MCF 10A (cell line): ENCODE results near the gene ZNRF3. TPM values are rescaled to one million over a fixed set of nuclear protein-coding genes. Genes with fewer than 3 reads are reported as not detected.

ENCODE experiments used
- BruUV-seq: library from RNA; stranded (reverse); fragments of 400-500 nt; replicated peaks from 2 replicates; lab custom pipeline; 2021; lab: Mats Ljungman, UMichigan
- CTCF ChIA-PET: fragments of 300-600 bp; sonication (Branson Sonifier 250); formaldehyde crosslinking; extraction: SDS; loops from one replicate; lab custom pipeline; 2021; ENCODE audit warnings: antibody characterized with exemption, inconsistent platforms; lab: Yijun Ruan, JAX
- POLR2A ChIA-PET: fragments of 300-600, 350-650 bp; sonication (Branson Sonifier 250); formaldehyde crosslinking; extraction: SDS; loops from one replicate; lab custom pipeline; 2020; ENCODE audit warnings: antibody characterized with exemption, inconsistent platforms; lab: Yijun Ruan, JAX
- DNase-seq: peaks from one replicate; pipeline ENCODE4 v3.0.0-alpha.2; 2018; ENCODE audit not compliant: unreplicated experiment
- H3K27ac Mint-ChIP-seq: one replicate; pipeline ENCODE4 v1.8.0; 2022; ENCODE audit warnings: mild to moderate bottlenecking, low read depth, mixed read lengths; ENCODE audit not compliant: unreplicated experiment
- H3K27me3 Mint-ChIP-seq: one replicate; pipeline ENCODE4 v1.8.0; 2022; ENCODE audit warnings: mixed read lengths; ENCODE audit not compliant: insufficient read depth, unreplicated experiment
- H3K36me3 Mint-ChIP-seq: one replicate; pipeline ENCODE4 v1.8.0; 2022; ENCODE audit warnings: mild to moderate bottlenecking, moderate library complexity, mixed read lengths; ENCODE audit not compliant: insufficient read depth, unreplicated experiment
- H3K4me1 Mint-ChIP-seq: one replicate; pipeline ENCODE4 v1.8.0; 2022; ENCODE audit warnings: mixed read lengths; ENCODE audit not compliant: insufficient read depth, unreplicated experiment
- H3K4me3 Mint-ChIP-seq: one replicate; pipeline ENCODE4 v1.8.0; 2022; ENCODE audit warnings: mild to moderate bottlenecking, moderate library complexity, mixed read lengths; ENCODE audit not compliant: unreplicated experiment
- H3K9me3 Mint-ChIP-seq: one replicate; pipeline ENCODE4 v1.8.0; 2022; ENCODE audit warnings: mixed read lengths; ENCODE audit not compliant: unreplicated experiment
- CTCF ChIP-seq: fragments of 200-600 bp; IDR thresholded peaks from one replicate; pipeline ENCODE4 v1.8.0; 2022; ENCODE audit warnings: antibody characterized with exemption, mild to moderate bottlenecking; ENCODE audit not compliant: unreplicated experiment
- intact Hi-C: fragments of 100-400 bp; cut with micrococcal nuclease; formaldehyde crosslinking; loops from 2 replicates; pipeline ENCODE4 v1.14.1; 2022
- total RNA-seq: library from RNA; stranded (reverse); gene quantifications from 2 replicates; pipeline ENCODE4 v1.2.3, GENCODE V29; 2022

Gene ZNRF3
- total RNA-seq, 1 experiment from 2014 or later: 7.1 TPM

- CTCF ChIA-PET: interaction anchor here (0.9 kb wide), 1 partner anchor 61 kb away, joined by 3 read pairs; no protein-coding TSS in a partner anchor
- BruUV-seq: no TSS peak
These were observed 209.7 kb downstream of the ZNRF3 start for GRCh38 chr22:29093030-29093429.

GRCh38 chr22:29093501-29094300 is 210.3 kb downstream of the ZNRF3 start:
- no peak for TF ChIP-seq CTCF
- H3K27ac Mint-ChIP-seq: no peak overlapping the region
- H3K27me3 Mint-ChIP-seq: no peaks in the 10 kb centered on the region
- no peak for DNase-seq
- no peak overlapping the region for H3K4me3 Mint-ChIP-seq
- intact Hi-C loops: no loop called here
- no TSS peak for BruUV-seq
- H3K4me1 Mint-ChIP-seq: peaks cover 6% of the 10 kb centered on the region
- no peaks in the 10 kb centered on the region for H3K36me3 Mint-ChIP-seq
- no peaks in the 10 kb centered on the region for H3K9me3 Mint-ChIP-seq
- ChIA-PET CTCF (interaction anchor here (0.6 to 0.9 kb wide), 2 partner anchors 10 to 60 kb away, joined by 3 read pairs; no protein-coding TSS in a partner anchor), POLR2A (interaction anchor here (0.7 kb wide), 1 partner anchor 322 kb away, joined by 3 read pairs; no protein-coding TSS in a partner anchor)

More at GRCh38 chr22:29093030-29093429, 209.7 kb downstream of the ZNRF3 start:
- Mint-ChIP-seq H3K27me3 (no peaks in the 10 kb centered on the region), H3K36me3 (no peaks in the 10 kb centered on the region), H3K4me3 (no peak overlapping the region), H3K9me3 (no peaks in the 10 kb centered on the region), H3K27ac (no peak overlapping the region), H3K4me1 (peaks cover 6% of the 10 kb centered on the region)
- intact Hi-C loops: no loop called here
- no peak for DNase-seq
- POLR2A ChIA-PET: no interaction called here
- no peak for TF ChIP-seq CTCF

- Mint-ChIP-seq H3K36me3 (no peaks in the 10 kb centered on the region), H3K4me1 (peaks cover 6% of the 10 kb centered on the region), H3K27me3 (no peaks in the 10 kb centered on the region), H3K9me3 (no peaks in the 10 kb centered on the region), H3K27ac (no peak overlapping the region), H3K4me3 (no peak overlapping the region)
- ChIA-PET POLR2A (no interaction called here), CTCF (no interaction called here)
- no peak for TF ChIP-seq CTCF
- no TSS peak for BruUV-seq
- no peak for DNase-seq
- intact Hi-C loops: no loop called here
These were observed 212.1 kb downstream of the ZNRF3 start for GRCh38 chr22:29095459-29095858.
